Panc1 (cell line): ENCODE measurements around the gene CTDSP1. TPM values are rescaled to one million over a fixed set of nuclear protein-coding genes. Genes with fewer than 3 reads are reported as not detected.
A peak's percentile ranks its signal among the peaks of the same experiment; 100 is the strongest.

Experiments used
- ATAC-seq: fragments of 200-7000 bp; cut with Tn5 transposase; 2 replicates; pipeline ENCODE4 v1.9.1; 2020; ENCODE audit warnings: mild to moderate bottlenecking, moderate library complexity
- BruUV-seq: library from RNA; stranded (reverse); fragments of 400-500 nt; replicated peaks from 2 replicates; lab custom pipeline; 2021; lab: Mats Ljungman, UMichigan
- CTCF ChIA-PET: fragments of 300-600 bp; sonication (Branson Sonifier 250); formaldehyde crosslinking; loops from one replicate; lab custom pipeline; 2022; ENCODE audit warnings: antibody characterized with exemption; lab: Charles Lee
- POLR2A ChIA-PET: fragments of 300-600 bp; sonication (Branson Sonifier 250); formaldehyde crosslinking; loops from one replicate; lab custom pipeline; 2022; ENCODE audit warnings: antibody characterized with exemption; lab: Charles Lee
- DNase-seq: peaks from one replicate; pipeline ENCODE4 v3.0.0-alpha.2; 2010; ENCODE audit warnings: low read depth, low spot score
- H3K27ac ChIP-seq: 2 replicates; pipeline ENCODE4 v1.5.1; 2011; ENCODE audit warnings: mild to moderate bottlenecking, low read length, inconsistent platforms
- H3K27me3 ChIP-seq: fragments of 200-500 bp; sonication (Bioruptor generic); 2 replicates; pipeline ENCODE4 v1.6.0; 2014; ENCODE audit warnings: low read length, inconsistent platforms; ENCODE audit not compliant: control insufficient read depth, insufficient read depth
- H3K36me3 ChIP-seq: fragments of 200-500 bp; sonication (Bioruptor generic); 2 replicates; pipeline ENCODE4 v1.5.1; 2014; ENCODE audit warnings: inconsistent platforms, mild to moderate bottlenecking, low read length, moderate library complexity; ENCODE audit not compliant: control insufficient read depth, insufficient read depth
- H3K4me1 ChIP-seq: 2 replicates; pipeline ENCODE4 v1.5.1; 2011; ENCODE audit warnings: inconsistent platforms, mild to moderate bottlenecking, low read length, moderate library complexity; ENCODE audit not compliant: control insufficient read depth, insufficient read depth
- H3K4me3 ChIP-seq, 2 experiments: 2 replicates each; pipeline ENCODE4 v1.5.1; 2011 to 2012; ENCODE audit warnings: low read depth in 2 of 2, low read length in 2 of 2, mild to moderate bottlenecking in 2 of 2, inconsistent platforms in 1 of 2, moderate library complexity in 1 of 2
- H3K9me3 ChIP-seq: fragments of 200-500 bp; sonication (Bioruptor generic); 2 replicates; pipeline ENCODE4 v1.5.1; 2014; ENCODE audit warnings: low read depth, mild to moderate bottlenecking, inconsistent platforms, low read length, moderate library complexity; ENCODE audit not compliant: control insufficient read depth, insufficient read depth
- CTCF ChIP-seq: fragments of 450-650 bp; IDR thresholded peaks from 2 replicates; pipeline ENCODE4 v1.5.1; 2017; ENCODE audit warnings: mild to moderate bottlenecking
- POLR2AphosphoS5 ChIP-seq: IDR thresholded peaks from 2 replicates; pipeline ENCODE4 v1.6.1; 2012; ENCODE audit warnings: mild to moderate bottlenecking, low read depth, low read length, moderate library complexity
- REST ChIP-seq, 2 experiments: IDR thresholded peaks; 2 replicates each; pipeline ENCODE4 v1.6.1; 2011 to 2012; ENCODE audit warnings: low read depth in 2 of 2, control low read depth in 1 of 2, low read length in 1 of 2, mild to moderate bottlenecking in 1 of 2, moderate library complexity in 1 of 2; ENCODE audit not compliant: insufficient read depth in 1 of 2
- SIN3A ChIP-seq: IDR thresholded peaks from 2 replicates; pipeline ENCODE4 v1.6.1; 2012; ENCODE audit warnings: low read depth, mild to moderate bottlenecking, low read length, moderate library complexity, borderline replicate concordance; ENCODE audit not compliant: insufficient read depth
- TCF7L2 ChIP-seq: IDR thresholded peaks from 2 replicates; pipeline ENCODE4 v1.6.1; 2011; ENCODE audit warnings: mild to moderate bottlenecking, low read depth, low read length, inconsistent platforms
- in situ Hi-C: cut with HindIII; loops from 2 replicates; pipeline ENCODE4 v1.10.0; 2016; ENCODE audit warnings: low sequenced_read_pairs, low pct_unique_long_range_greater_than_20kb
- intact Hi-C: fragments of 100-400 bp; cut with micrococcal nuclease; formaldehyde crosslinking; loops from one replicate; pipeline ENCODE4 v1.10.0; 2022; ENCODE audit not compliant: unreplicated experiment
- total RNA-seq: library from RNA; stranded (reverse); gene quantifications from one replicate; pipeline ENCODE4 v1.2.1, GENCODE V29; 2021; ENCODE audit not compliant: unreplicated experiment

Gene CTDSP1
- total RNA-seq, 1 experiment from 2014 or later: 128 TPM

- no peak for ATAC-seq
- H3K4me3 ChIP-seq: no peak overlapping the region
- no peak for DNase-seq
- TF ChIP-seq SIN3A: no peak
- no peak for TF ChIP-seq POLR2AphosphoS5
- TF ChIP-seq CTCF: no peak
- no peak for TF ChIP-seq REST (IDR thresholded peaks at IDR 0.05; ENCODE audit: insufficient read depth in 1 of 2, low read depth in 2 of 2, low read length in 1 of 2)
- TF ChIP-seq TCF7L2: no peak
- no peak overlapping the region for H3K27ac ChIP-seq
- no peaks in the 10 kb centered on the region for H3K9me3 ChIP-seq
- no peaks in the 10 kb centered on the region for H3K27me3 ChIP-seq
- H3K4me1 ChIP-seq: 0 out of 2 replicates have a peak, but pooled peaks cover 6% of the 10 kb centered on the region
- in situ Hi-C loops: no loop called here
- no peaks in the 10 kb centered on the region for H3K36me3 ChIP-seq
- ChIA-PET CTCF (interaction anchor here (0.6 kb wide), 1 partner anchor 9 kb away, joined by 3 read pairs; no protein-coding TSS in a partner anchor), POLR2A (interaction anchor here (0.6 kb wide), 1 partner anchor 11 kb away, joined by 8 read pairs; no protein-coding TSS in a partner anchor)
- intact Hi-C loops: no loop called here
- no TSS peak for BruUV-seq
Measured at GRCh38 chr2:218384975-218385374, 14.7 kb upstream of the CTDSP1 start.

- in situ Hi-C loops: no loop called here
- no peak for DNase-seq
- no peaks in the 10 kb centered on the region for H3K36me3 ChIP-seq
- BruUV-seq: no TSS peak
- H3K9me3 ChIP-seq: no peaks in the 10 kb centered on the region
- ChIA-PET POLR2A (no interaction called here), CTCF (no interaction called here)
- ATAC-seq: peak; percentile 49
- TF ChIP-seq SIN3A: no peak
- no peaks in the 10 kb centered on the region for H3K27me3 ChIP-seq
- intact Hi-C loops: no loop called here
- peak overlapping the region in 1 of 2 experiments; percentile 42; a peak in 2 of 4 replicates for H3K4me3 ChIP-seq
- H3K4me1 ChIP-seq: 0 out of 2 replicates have a peak, but pooled peaks cover 6% of the 10 kb centered on the region
- no peak overlapping the region for H3K27ac ChIP-seq
Measured at GRCh38 chr2:218386505-218387368, 12.9 kb upstream of the CTDSP1 start.
